ENCODE data around the gene C2CD4D.

DNA sequence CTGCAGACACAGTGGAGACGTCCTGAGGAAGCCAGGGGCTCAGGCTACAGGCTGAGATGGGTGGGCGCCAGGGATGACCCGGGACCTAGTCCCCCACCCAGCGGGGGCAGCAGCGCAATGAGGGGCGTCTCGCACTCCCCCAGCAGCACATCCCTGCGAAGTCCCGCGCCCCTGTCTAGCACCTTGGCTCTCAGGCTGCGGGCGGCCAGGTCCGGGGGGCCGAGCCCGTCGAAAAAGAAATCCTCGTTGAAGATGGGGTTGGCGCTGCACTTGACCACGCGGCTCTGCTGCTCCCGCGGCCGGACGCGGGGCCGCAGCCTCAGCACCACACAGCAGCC, 1.8 kb downstream of the C2CD4D start:
- TF ChIP-seq, protein P1, sequence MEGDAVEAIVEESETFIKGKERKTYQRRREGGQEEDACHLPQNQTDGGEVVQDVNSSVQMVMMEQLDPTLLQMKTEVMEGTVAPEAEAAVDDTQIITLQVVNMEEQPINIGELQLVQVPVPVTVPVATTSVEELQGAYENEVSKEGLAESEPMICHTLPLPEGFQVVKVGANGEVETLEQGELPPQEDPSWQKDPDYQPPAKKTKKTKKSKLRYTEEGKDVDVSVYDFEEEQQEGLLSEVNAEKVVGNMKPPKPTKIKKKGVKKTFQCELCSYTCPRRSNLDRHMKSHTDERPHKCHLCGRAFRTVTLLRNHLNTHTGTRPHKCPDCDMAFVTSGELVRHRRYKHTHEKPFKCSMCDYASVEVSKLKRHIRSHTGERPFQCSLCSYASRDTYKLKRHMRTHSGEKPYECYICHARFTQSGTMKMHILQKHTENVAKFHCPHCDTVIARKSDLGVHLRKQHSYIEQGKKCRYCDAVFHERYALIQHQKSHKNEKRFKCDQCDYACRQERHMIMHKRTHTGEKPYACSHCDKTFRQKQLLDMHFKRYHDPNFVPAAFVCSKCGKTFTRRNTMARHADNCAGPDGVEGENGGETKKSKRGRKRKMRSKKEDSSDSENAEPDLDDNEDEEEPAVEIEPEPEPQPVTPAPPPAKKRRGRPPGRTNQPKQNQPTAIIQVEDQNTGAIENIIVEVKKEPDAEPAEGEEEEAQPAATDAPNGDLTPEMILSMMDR (IDR thresholded peaks at IDR 0.05; ENCODE audit: insufficient read depth, low read depth, low read length): no peak
- TF ChIP-seq EZH2 (IDR thresholded peaks at IDR 0.05; ENCODE audit: insufficient read depth, low read length): peak; percentile 56
